H1 (cell line): ENCODE data around the gene FBXL14. TPM values are rescaled to one million over a fixed set of nuclear protein-coding genes. Genes with fewer than 3 reads are reported as not detected.

Experiments used
- CTCF ChIA-PET: fragments of 300-600 bp; sonication (Branson Sonifier 250); formaldehyde crosslinking; loops from one replicate; lab custom pipeline; 2021; ENCODE audit not compliant: partially characterized antibody; lab: Charles Lee
- POLR2A ChIA-PET: fragments of 300-600 bp; sonication (Branson Sonifier 250); formaldehyde crosslinking; loops from one replicate; lab custom pipeline; 2021; ENCODE audit warnings: inconsistent platforms; ENCODE audit not compliant: partially characterized antibody; lab: Charles Lee
- DNase-seq, 2 experiments: peaks; one replicate each; pipeline versions ENCODE4 v3.0.0 to v3.0.0-alpha.2; 2010 to 2022; ENCODE audit warnings: low spot score in 2 of 2, low read depth in 1 of 2, mixed read lengths in 1 of 2
- FAIRE-seq: peaks from 2 replicates; lab custom pipeline; 2011; peaks lifted over from hg19 to GRCh38; lab: Jason Lieb, UNC
- H2AFZ ChIP-seq: 2 replicates; pipeline ENCODE4 v1.8.1; 2012; ENCODE audit warnings: low read length, inconsistent platforms
- H2AK5ac ChIP-seq: 2 replicates; pipeline ENCODE4 v1.6.1; 2013; ENCODE audit warnings: low read depth, low read length
- H2BK120ac ChIP-seq: replicated peaks from 2 replicates; pipeline ENCODE3; 2013; ENCODE audit warnings: low read depth, low read length, inconsistent platforms
- H2BK12ac ChIP-seq: 2 replicates; pipeline ENCODE4 v1.6.1; 2013; ENCODE audit warnings: low read depth, low read length
- H2BK15ac ChIP-seq: 2 replicates; pipeline ENCODE4 v1.6.1; 2013; ENCODE audit warnings: low read length
- H2BK20ac ChIP-seq: 2 replicates; pipeline ENCODE4 v1.6.1; 2013; ENCODE audit warnings: low read length
- H2BK5ac ChIP-seq: 2 replicates; pipeline ENCODE4 v1.6.1; 2013; ENCODE audit warnings: low read depth, low read length
- H3K14ac ChIP-seq: 2 replicates; pipeline ENCODE4 v1.6.1; 2013; ENCODE audit warnings: inconsistent platforms; ENCODE audit not compliant: insufficient read length
- H3K18ac ChIP-seq: 2 replicates; pipeline ENCODE4 v1.6.1; 2013; ENCODE audit warnings: low read length; ENCODE audit errors: extremely low read depth
- H3K23ac ChIP-seq: 2 replicates; pipeline ENCODE4 v1.6.1; 2013; ENCODE audit warnings: inconsistent platforms; ENCODE audit not compliant: insufficient read length
- H3K23me2 ChIP-seq: 2 replicates; pipeline ENCODE4 v1.6.1; 2013; ENCODE audit warnings: low read depth, low read length
- H3K27ac ChIP-seq: 2 replicates; pipeline ENCODE4 v1.6.1; 2011; ENCODE audit warnings: low read depth, low read length, inconsistent platforms
- H3K27me3 ChIP-seq, 4 experiments: replicated peaks in 1 of 4; 1 replicate in 1 of 4; 2 replicates in 3 of 4; pipeline versions ENCODE4 v1.6.1 to v1.8.1; 2011 to 2013; ENCODE audit warnings: low read length in 3 of 4, mild to moderate bottlenecking in 3 of 4, inconsistent platforms in 2 of 4, mixed read lengths in 2 of 4, moderate library complexity in 1 of 4; ENCODE audit not compliant: control insufficient read depth in 3 of 4, insufficient read depth in 3 of 4; ENCODE audit errors: extremely low read depth in 1 of 4
- H3K36me3 ChIP-seq, 4 experiments: 2 replicates each; pipeline versions ENCODE4 v1.6.1 to v1.8.1; 2011 to 2013; ENCODE audit warnings: mild to moderate bottlenecking in 4 of 4, low read length in 3 of 4, moderate library complexity in 2 of 4, control low read depth in 1 of 4, inconsistent platforms in 1 of 4; ENCODE audit not compliant: insufficient read depth in 4 of 4, control insufficient read depth in 2 of 4
- H3K4ac ChIP-seq: replicated peaks from 2 replicates; pipeline ENCODE3; 2013; ENCODE audit warnings: low read length, low read depth, mixed read lengths, inconsistent platforms; ENCODE audit not compliant: insufficient read length
- H3K4me1 ChIP-seq, 4 experiments: replicated peaks in 1 of 4; 1 replicate in 1 of 4; 2 replicates in 3 of 4; pipeline versions ENCODE4 v1.6.1 to v1.8.1; 2011 to 2013; ENCODE audit warnings: low read length in 3 of 4, inconsistent platforms in 2 of 4, mixed read lengths in 1 of 4; ENCODE audit not compliant: insufficient read depth in 4 of 4, control insufficient read depth in 3 of 4
- H3K4me2 ChIP-seq, 2 experiments: 2 replicates each; pipeline versions ENCODE4 v1.6.1 to v1.8.1; 2011 to 2013; ENCODE audit warnings: low read depth in 2 of 2, low read length in 2 of 2, control low read depth in 1 of 2, inconsistent platforms in 1 of 2, mild to moderate bottlenecking in 1 of 2; ENCODE audit not compliant: insufficient read depth in 1 of 2
- H3K4me3 ChIP-seq, 4 experiments: fragments of 200-600, 300-600 bp in 1 of 4; sonication (generic), shearing (Covaris generic), sonication (Bioruptor Twin) in 1 of 4; 2 replicates each; pipeline versions ENCODE4 v1.5.1 to v1.8.1; 2011 to 2016; ENCODE audit warnings: low read length in 4 of 4, low read depth in 3 of 4, control low read depth in 2 of 4, inconsistent platforms in 2 of 4, mild to moderate bottlenecking in 2 of 4, mixed read lengths in 1 of 4, moderate library complexity in 1 of 4; ENCODE audit not compliant: insufficient read depth in 2 of 4; ENCODE audit errors: extremely low read depth in 1 of 4
- H3K56ac ChIP-seq: replicated peaks from 2 replicates; pipeline ENCODE3; 2013; ENCODE audit warnings: low read depth, mild to moderate bottlenecking, mixed read lengths, low read length, inconsistent platforms; ENCODE audit not compliant: insufficient read length
- H3K79me1 ChIP-seq: 2 replicates; pipeline ENCODE4 v1.6.1; 2013; ENCODE audit warnings: low read depth, low read length, control low read depth
- H3K79me2 ChIP-seq, 2 experiments: 2 replicates each; pipeline versions ENCODE4 v1.6.1 to v1.8.1; 2012 to 2013; ENCODE audit warnings: low read length in 2 of 2, mild to moderate bottlenecking in 2 of 2, inconsistent platforms in 1 of 2; ENCODE audit not compliant: insufficient read depth in 2 of 2, control insufficient read depth in 1 of 2
- H3K9ac ChIP-seq, 4 experiments: replicated peaks in 1 of 4; 1 replicate in 1 of 4; 2 replicates in 3 of 4; pipeline versions ENCODE4 v1.6.1 to v1.8.1; 2011 to 2013; ENCODE audit warnings: low read depth in 3 of 4, low read length in 3 of 4, control low read depth in 2 of 4, mild to moderate bottlenecking in 2 of 4, moderate library complexity in 2 of 4, inconsistent platforms in 1 of 4; ENCODE audit errors: extremely low read depth in 1 of 4
- H3K9me3 ChIP-seq, 2 experiments: 2 replicates each; pipeline versions ENCODE4 v1.6.1 to v1.8.1; 2012 to 2013; ENCODE audit warnings: mild to moderate bottlenecking in 2 of 2, moderate library complexity in 2 of 2, control low read depth in 1 of 2, inconsistent platforms in 1 of 2, low read depth in 1 of 2, low read length in 1 of 2, mixed read lengths in 1 of 2; ENCODE audit not compliant: insufficient read depth in 2 of 2
- H4K20me1 ChIP-seq, 2 experiments: replicated peaks in 1 of 2; 2 replicates each; pipeline versions ENCODE3 to v1.8.1; 2011 to 2013; ENCODE audit warnings: inconsistent platforms in 2 of 2, low read length in 2 of 2, mild to moderate bottlenecking in 1 of 2; ENCODE audit not compliant: insufficient read depth in 2 of 2, control insufficient read depth in 1 of 2
- H4K5ac ChIP-seq: 2 replicates; pipeline ENCODE4 v1.6.1; 2013; ENCODE audit warnings: low read length, low read depth, mixed read lengths, inconsistent platforms; ENCODE audit not compliant: insufficient read length
- H4K8ac ChIP-seq: 2 replicates; pipeline ENCODE4 v1.8.0; 2013; ENCODE audit warnings: mild to moderate bottlenecking, moderate library complexity, low read length, inconsistent platforms; ENCODE audit not compliant: insufficient read depth; ENCODE audit errors: extremely low read depth
- H4K91ac ChIP-seq: replicated peaks from 2 replicates; pipeline ENCODE3; 2013; ENCODE audit warnings: low read length, mixed read lengths, inconsistent platforms; ENCODE audit not compliant: insufficient read length
- BCL11A ChIP-seq, 2 experiments: IDR thresholded peaks; one replicate each; pipeline ENCODE4 v1.6.1; 2011; ENCODE audit warnings: low read depth in 2 of 2, low read length in 2 of 2, mild to moderate bottlenecking in 2 of 2
- CBX5 ChIP-seq: fragments of 300-800, 300-1000 bp; sonication (generic); IDR thresholded peaks from 2 replicates; pipeline ENCODE4 v1.7.1; 2016; ENCODE audit warnings: antibody characterized with exemption, low read length, low read depth
- POLR2A ChIP-seq, 2 experiments: IDR thresholded peaks; 1 replicate in 1 of 2; 2 replicates in 1 of 2; pipeline ENCODE4 v1.6.1; 2011; ENCODE audit warnings: low read depth in 2 of 2, low read length in 2 of 2, mild to moderate bottlenecking in 2 of 2; ENCODE audit errors: control extremely low read depth in 1 of 2
- SP1 ChIP-seq: IDR thresholded peaks from 2 replicates; pipeline ENCODE4 v1.6.1; 2011; ENCODE audit warnings: low read depth, low read length
- SRF ChIP-seq: IDR thresholded peaks from 2 replicates; pipeline ENCODE4 v1.6.1; 2011; ENCODE audit warnings: mild to moderate bottlenecking, low read depth, low read length, moderate library complexity
- TAF1 ChIP-seq: IDR thresholded peaks from 2 replicates; pipeline ENCODE4 v1.6.1; 2011; ENCODE audit warnings: mild to moderate bottlenecking, low read depth, low read length
- TEAD4 ChIP-seq: IDR thresholded peaks from 2 replicates; pipeline ENCODE4 v1.6.1; 2012; ENCODE audit warnings: low read depth, low read length, inconsistent platforms, mixed read lengths
- WGBS, 2 experiments: shearing (Covaris generic) in 1 of 2; methylation state at CpG; one replicate each; pipeline versions ENCODE4 v1.1.6 to v1.1.7; 2013 to 2015; ENCODE audit warnings: low lambda C conversion rate in 2 of 2, mixed read lengths in 2 of 2, inconsistent platforms in 1 of 2, low coverage in 1 of 2, missing lambda C conversion rate in 1 of 2; ENCODE audit not compliant: insufficient replicate concordance in 2 of 2, insufficient coverage in 1 of 2, insufficient read length in 1 of 2; ENCODE audit errors: extremely low coverage in 1 of 2, missing lambda C conversion rate in 1 of 2; 5-methylcytosine and 5-hydroxymethylcytosine counted together
- polyA plus RNA-seq, 7 experiments: library from polyadenylated mRNA; depleted of rRNA in 3 of 7; stranded (reverse) in 5 of 7; unstranded in 2 of 7; fragments of >200 nt in 5 of 7; fragments of 200-250 nt in 2 of 7; gene quantifications; 1 replicate in 5 of 7; 2 replicates in 1 of 7; 4 replicates in 1 of 7; pipeline versions ENCODE4 v1.2.1 to v1.2.3, GENCODE V29; 2011 to 2013; ENCODE audit warnings: missing spikeins in 2 of 7, mixed read lengths in 2 of 7
- total RNA-seq: library from RNA; stranded (reverse); fragmentation: NEBNext Ultra II Directional; extraction: Animal tissue kit (Norgen Biotek cat#: 25700); gene quantifications from 2 replicates; pipeline ENCODE4 v1.2.1, GENCODE V29; 2021

Gene FBXL14
- total and polyA plus RNA-seq, 2 of the 8 experiments (the other 6 are each of a cell fraction or from before 2014, with no cell fraction given): 5.5 to 9.6 TPM

DNA sequence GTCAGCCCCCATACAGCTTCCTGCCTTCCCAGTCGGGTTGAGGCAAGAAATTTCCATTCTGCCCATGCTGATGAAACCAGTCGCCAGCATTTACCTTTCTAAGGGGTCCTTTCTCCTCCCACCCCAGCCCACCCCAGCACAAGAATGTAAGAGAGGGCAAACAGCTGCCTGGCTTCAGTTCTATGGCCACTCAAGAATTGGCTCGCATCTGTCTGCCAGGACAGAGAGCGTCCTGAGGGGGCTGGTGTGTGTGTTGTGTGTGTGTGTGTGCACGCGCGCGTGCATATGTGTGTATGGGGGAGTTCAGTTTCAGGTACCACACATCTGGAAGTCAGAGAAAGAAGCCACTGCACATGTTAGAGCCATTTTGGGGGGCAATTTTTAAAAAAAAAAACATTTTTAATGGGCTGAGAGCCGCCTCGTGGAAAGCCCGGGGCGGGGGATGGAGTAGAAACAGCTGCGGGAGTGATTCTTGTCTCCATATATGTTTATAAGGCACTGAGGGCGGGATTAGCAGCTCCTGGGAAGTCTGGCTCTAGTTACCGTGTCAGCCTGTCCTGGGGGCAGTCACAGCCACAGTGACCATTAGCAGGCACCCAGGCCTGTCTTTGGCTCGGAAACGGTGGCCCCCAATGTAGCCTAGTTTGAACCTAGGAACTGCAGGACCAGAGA lies 34.4 kb upstream of the FBXL14 start, which contains the start of gene WNT5B:
WNT5B (plus strand) TSS at position 566 of the 672 bp plus-strand sequence. CDS start 2,124 bp downstream, outside the sequence.
- H3K36me3 ChIP-seq: no peaks in the 10 kb centered on the region
- no peak within 1 kb of the TSS for H2AFZ ChIP-seq
- no peak within 1 kb of the TSS for H4K5ac ChIP-seq
- no peak within 1 kb of the TSS for H3K56ac ChIP-seq
- H3K18ac ChIP-seq: no peak within 1 kb of the TSS; the same call in none of the 2 replicates
- POLR2A ChIA-PET: interaction anchor here (1.3 to 1.7 kb wide), 3 partner anchors 26 to 38 kb away, joined by 3 to 5 read pairs (median 4); no protein-coding TSS in a partner anchor
- H3K4me2 ChIP-seq: peak within 1 kb of the TSS; percentile 92 to 95
- peaks cover 8% of the 10 kb centered on the region; the same call in 1 of the 2 replicates for H3K23me2 ChIP-seq
- no peak within 1 kb of the TSS for H3K9ac ChIP-seq
- peaks cover 34 to 69% (median 66%) of the 10 kb centered on the region in 4 experiments for H3K27me3 ChIP-seq
- no peak within 1 kb of the TSS for H3K14ac ChIP-seq
- 9% methylated on average over 17 of the region's 17 CpGs; no CpG with 5 or more reads in 1 of the 2 experiments for WGBS, 2 experiments
- H2AK5ac ChIP-seq: no peak within 1 kb of the TSS
- peak within 1 kb of the TSS; percentile 48; the same call in 1 of the 2 replicates for H2BK20ac ChIP-seq
- no peak within 1 kb of the TSS for H3K4ac ChIP-seq
- 0 out of 2 replicates have a peak within 1 kb of the TSS, but pooled peaks have one; percentile 46 for H2BK15ac ChIP-seq
- 0 out of 2 replicates have a peak within 1 kb of the TSS, but pooled peaks have one; percentile 11 for H2BK12ac ChIP-seq
- H3K23ac ChIP-seq: no peak within 1 kb of the TSS
- H4K91ac ChIP-seq: peak within 1 kb of the TSS; percentile 72
- H3K9me3 ChIP-seq: no peaks in the 10 kb centered on the region
- no peak within 1 kb of the TSS for H2BK5ac ChIP-seq
- no peak for DNase-seq
- H3K4me1 ChIP-seq: peaks cover 8 to 32% (median 18%) of the 10 kb centered on the region in 4 experiments
- no peaks in the 10 kb centered on the region for H3K79me1 ChIP-seq
- H3K79me2 ChIP-seq: no peaks in the 10 kb centered on the region
- H4K8ac ChIP-seq: 0 out of 2 replicates have a peak within 1 kb of the TSS, but pooled peaks have one; percentile 8
- CTCF ChIA-PET: interaction anchor here (0.6 to 3.6 kb wide), 15 partner anchors 9 to 390 kb away, joined by 3 to 16 read pairs (median 3); no protein-coding TSS in a partner anchor
- no peak within 1 kb of the TSS for H2BK120ac ChIP-seq
- no peak for FAIRE-seq
- no peak within 1 kb of the TSS for H3K27ac ChIP-seq
- peaks cover 0 to 4% of the 10 kb centered on the region in 2 experiments for H4K20me1 ChIP-seq
- peak within 1 kb of the TSS; percentile 20 to 65 (median 42) for H3K4me3 ChIP-seq
- no peak for TF ChIP-seq SP1
- TF ChIP-seq BCL11A (IDR thresholded peaks at IDR 0.05; ENCODE audit: low read depth in 2 of 2, low read length in 2 of 2): no peak
- TF ChIP-seq SRF: no peak
- TF ChIP-seq TAF1: no peak
- no peak for TF ChIP-seq TEAD4
- no peak for TF ChIP-seq POLR2A (IDR thresholded peaks at IDR 0.05; ENCODE audit: control extremely low read depth in 1 of 2, low read depth in 2 of 2, low read length in 2 of 2)
- no peak for TF ChIP-seq CBX5
